ENCODE measurements around the gene CRYAB.

DNA sequence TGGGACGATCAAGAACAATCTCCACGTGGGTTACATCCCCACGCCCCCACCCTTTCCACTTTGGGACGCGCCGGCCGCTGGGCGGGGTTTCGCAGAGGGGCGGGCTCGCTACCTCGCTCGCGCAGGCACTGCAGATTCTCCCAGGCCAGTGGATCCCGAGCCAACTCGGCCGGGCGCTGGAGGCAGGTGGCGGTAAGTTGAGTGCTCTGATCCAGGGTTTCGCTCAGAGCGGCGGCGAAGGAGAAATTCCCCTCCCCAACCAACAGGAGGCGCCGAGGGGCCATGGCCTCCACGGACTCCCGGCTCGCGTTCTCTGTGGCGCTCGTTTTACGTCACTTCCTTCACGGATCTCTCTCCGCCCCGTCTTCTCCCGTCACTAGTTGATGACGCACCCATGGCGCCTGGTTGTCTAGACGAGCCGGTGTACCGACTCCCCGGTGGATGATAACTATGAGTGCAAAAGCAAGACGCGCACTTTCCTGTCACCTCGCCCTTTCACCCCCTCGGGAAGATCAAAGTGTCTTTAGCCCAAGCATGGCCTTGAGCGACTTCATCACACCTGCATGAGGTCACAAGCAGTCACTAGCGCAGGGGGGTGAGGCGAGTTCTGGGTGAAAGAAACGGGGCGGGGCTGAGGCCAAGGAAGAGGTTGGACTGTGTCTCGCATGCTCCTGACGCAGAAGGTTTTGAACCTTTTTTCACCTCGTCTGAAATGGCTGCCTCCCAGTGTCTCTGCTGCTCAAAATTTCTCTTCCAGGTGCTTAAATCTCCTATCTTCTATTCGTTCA lies 32.5 kb downstream of the CRYAB start, which contains the start of the genes CFAP68 and FDXACB1:
- TF ChIP-seq, protein P1, sequence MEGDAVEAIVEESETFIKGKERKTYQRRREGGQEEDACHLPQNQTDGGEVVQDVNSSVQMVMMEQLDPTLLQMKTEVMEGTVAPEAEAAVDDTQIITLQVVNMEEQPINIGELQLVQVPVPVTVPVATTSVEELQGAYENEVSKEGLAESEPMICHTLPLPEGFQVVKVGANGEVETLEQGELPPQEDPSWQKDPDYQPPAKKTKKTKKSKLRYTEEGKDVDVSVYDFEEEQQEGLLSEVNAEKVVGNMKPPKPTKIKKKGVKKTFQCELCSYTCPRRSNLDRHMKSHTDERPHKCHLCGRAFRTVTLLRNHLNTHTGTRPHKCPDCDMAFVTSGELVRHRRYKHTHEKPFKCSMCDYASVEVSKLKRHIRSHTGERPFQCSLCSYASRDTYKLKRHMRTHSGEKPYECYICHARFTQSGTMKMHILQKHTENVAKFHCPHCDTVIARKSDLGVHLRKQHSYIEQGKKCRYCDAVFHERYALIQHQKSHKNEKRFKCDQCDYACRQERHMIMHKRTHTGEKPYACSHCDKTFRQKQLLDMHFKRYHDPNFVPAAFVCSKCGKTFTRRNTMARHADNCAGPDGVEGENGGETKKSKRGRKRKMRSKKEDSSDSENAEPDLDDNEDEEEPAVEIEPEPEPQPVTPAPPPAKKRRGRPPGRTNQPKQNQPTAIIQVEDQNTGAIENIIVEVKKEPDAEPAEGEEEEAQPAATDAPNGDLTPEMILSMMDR (IDR thresholded peaks at IDR 0.05) = peak; percentile 89
- TF ChIP-seq, protein P2, sequence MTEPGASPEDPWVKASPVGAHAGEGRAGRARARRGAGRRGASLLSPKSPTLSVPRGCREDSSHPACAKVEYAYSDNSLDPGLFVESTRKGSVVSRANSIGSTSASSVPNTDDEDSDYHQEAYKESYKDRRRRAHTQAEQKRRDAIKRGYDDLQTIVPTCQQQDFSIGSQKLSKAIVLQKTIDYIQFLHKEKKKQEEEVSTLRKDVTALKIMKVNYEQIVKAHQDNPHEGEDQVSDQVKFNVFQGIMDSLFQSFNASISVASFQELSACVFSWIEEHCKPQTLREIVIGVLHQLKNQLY (CRISPR knock-in tag; IDR thresholded peaks at IDR 0.05) = no peak
- TF ChIP-seq, protein P3, sequence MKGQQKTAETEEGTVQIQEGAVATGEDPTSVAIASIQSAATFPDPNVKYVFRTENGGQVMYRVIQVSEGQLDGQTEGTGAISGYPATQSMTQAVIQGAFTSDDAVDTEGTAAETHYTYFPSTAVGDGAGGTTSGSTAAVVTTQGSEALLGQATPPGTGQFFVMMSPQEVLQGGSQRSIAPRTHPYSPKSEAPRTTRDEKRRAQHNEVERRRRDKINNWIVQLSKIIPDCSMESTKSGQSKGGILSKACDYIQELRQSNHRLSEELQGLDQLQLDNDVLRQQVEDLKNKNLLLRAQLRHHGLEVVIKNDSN (CRISPR knock-in tag; IDR thresholded peaks at IDR 0.05) = peak; percentile 40; the same call in 1 of the 2 replicates
- TF ChIP-seq FOXK1 (CRISPR knock-in tag; IDR thresholded peaks at IDR 0.05) = no peak

Data from WTC11 (cell line).